ENCODE data around the gene OR5AS1.
"Not testable (repeated sequence)": the region's sequence is repeated elsewhere in the genome, so short reads cannot be mapped to it uniquely, and the experiment has no call there.

Gene OR5AS1

GRCh38 chr11:56027354-56027753 is at the start of gene OR5AS1:
Gene OR5AS1 (plus strand): TSS chr11:56027654. CDS start chr11:56030419, 2,765 bp downstream.
- DNase-seq = no peak

- no peak for DNase-seq
Measured at GRCh38 chr11:55994525-55994924, 32.9 kb upstream of the OR5AS1 start, which contains the start of gene OR5F1. Gene OR5F1 (minus strand): TSS chr11:55994625. CDS start chr11:55994625, 0 bp downstream.

- no peak for DNase-seq
Measured at GRCh38 chr11:56010716-56011115, 16.7 kb upstream of the OR5AS1 start.

GRCh38 chr11:56013805-56014204 is 13.6 kb upstream of the OR5AS1 start:
- DNase-seq = no peak

GRCh38 chr11:56045538-56045937 is 18.1 kb downstream of the OR5AS1 start:
- DNase-seq = no peak

GRCh38 chr11:56048480-56048879 is 21.0 kb downstream of the OR5AS1 start:
- DNase-seq = no peak

- DNase-seq = no peak
Measured at GRCh38 chr11:56049487-56049886, 22.0 kb downstream of the OR5AS1 start.

- DNase-seq = not testable (repeated sequence)
Measured at GRCh38 chr11:56056366-56056765, 28.9 kb downstream of the OR5AS1 start.

- DNase-seq = not testable (repeated sequence)
Measured at GRCh38 chr11:56057661-56058237, 30.3 kb downstream of the OR5AS1 start.

GRCh38 chr11:56058260-56058780 is 30.9 kb downstream of the OR5AS1 start:
- not testable (repeated sequence) for DNase-seq

- DNase-seq = no peak
Measured at GRCh38 chr11:56066980-56067379, 39.5 kb downstream of the OR5AS1 start.
